Testis (tissue), 2 donors: ENCODE data around the gene SART3.

ENCODE experiments used
- POLR2A ChIP-seq: fragments of 450-650 bp; IDR thresholded peaks from one replicate; pipeline ENCODE4 v1.6.1; 2017; ENCODE audit warnings: antibody characterized with exemption, mild to moderate bottlenecking, moderate library complexity
- TF ChIP-seq, protein P1 (sequence below), 3 experiments: fragments of 450-650 bp in 2 of 3; fragments of 200-600 bp in 1 of 3; sonication (generic) in 1 of 3; IDR thresholded peaks; one replicate each; pipeline ENCODE4 v1.5.1; 2016 to 2019; ENCODE audit warnings: antibody characterized with exemption in 3 of 3, mild to moderate bottlenecking in 2 of 3, moderate library complexity in 1 of 3

DNA sequence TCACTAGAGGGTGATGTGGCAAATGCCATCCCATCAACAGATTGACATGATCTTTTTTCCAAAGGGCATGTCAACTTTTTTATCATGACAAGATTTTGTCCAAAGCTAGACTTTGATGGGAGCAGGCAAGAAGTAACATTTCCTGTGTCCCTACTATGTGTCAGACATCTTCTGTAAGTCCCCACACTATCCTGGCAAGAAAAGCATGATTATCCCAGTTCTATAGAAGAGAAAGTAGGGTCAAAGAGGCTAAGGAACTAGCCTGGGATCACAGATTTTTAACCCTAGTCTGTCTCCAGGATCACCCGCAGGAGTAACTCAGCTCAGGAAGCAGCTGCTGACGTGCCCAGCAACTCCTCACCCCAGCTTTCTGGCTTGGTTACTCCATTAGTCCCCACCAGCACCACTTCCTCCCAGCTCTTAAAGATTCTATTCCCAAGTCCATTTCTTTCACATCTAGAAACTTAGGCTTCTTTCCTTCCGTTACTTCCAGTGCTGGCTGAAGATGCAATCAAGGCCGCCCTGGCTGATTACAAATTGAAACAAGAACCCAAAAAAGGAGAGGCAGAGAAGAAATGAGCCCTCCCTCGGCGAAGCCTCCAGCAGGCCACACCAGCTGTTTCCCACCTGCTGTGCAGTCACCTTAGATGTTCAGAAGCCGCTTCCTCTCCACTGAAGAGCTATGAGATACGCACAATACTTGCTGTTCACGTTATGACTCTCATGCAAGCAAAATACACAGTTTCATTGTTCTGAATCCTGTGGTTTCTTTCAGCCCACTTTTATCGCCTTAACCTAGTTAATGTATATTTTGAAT is 7.6 kb upstream of the SART3 start:
- no peak for TF ChIP-seq POLR2A
- TF ChIP-seq, protein P1, sequence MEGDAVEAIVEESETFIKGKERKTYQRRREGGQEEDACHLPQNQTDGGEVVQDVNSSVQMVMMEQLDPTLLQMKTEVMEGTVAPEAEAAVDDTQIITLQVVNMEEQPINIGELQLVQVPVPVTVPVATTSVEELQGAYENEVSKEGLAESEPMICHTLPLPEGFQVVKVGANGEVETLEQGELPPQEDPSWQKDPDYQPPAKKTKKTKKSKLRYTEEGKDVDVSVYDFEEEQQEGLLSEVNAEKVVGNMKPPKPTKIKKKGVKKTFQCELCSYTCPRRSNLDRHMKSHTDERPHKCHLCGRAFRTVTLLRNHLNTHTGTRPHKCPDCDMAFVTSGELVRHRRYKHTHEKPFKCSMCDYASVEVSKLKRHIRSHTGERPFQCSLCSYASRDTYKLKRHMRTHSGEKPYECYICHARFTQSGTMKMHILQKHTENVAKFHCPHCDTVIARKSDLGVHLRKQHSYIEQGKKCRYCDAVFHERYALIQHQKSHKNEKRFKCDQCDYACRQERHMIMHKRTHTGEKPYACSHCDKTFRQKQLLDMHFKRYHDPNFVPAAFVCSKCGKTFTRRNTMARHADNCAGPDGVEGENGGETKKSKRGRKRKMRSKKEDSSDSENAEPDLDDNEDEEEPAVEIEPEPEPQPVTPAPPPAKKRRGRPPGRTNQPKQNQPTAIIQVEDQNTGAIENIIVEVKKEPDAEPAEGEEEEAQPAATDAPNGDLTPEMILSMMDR (IDR thresholded peaks at IDR 0.05): no peak
